ENCODE results near the gene SCAND1.
"Not testable (repeated sequence)": the region's sequence is repeated elsewhere in the genome, so short reads cannot be mapped to it uniquely, and the experiment has no call there.

The SCAND1 gene

GRCh38 chr20:35956616-35957015, 2.3 kb upstream of the SCAND1 start:
- no peak for FAIRE-seq

- no peak for FAIRE-seq
Measured at GRCh38 chr20:35954907-35955251, 577 bp upstream of the SCAND1 start.

- FAIRE-seq, result no peak
Measured at GRCh38 chr20:35953387-35954199, 709 bp downstream of the SCAND1 start.

GRCh38 chr20:35952480-35953386, 1.6 kb downstream of the SCAND1 start:
- no peak for FAIRE-seq

- FAIRE-seq, result not testable (repeated sequence)
Measured at GRCh38 chr20:35952080-35952479, 2.2 kb downstream of the SCAND1 start.

- no peak for FAIRE-seq
Measured at GRCh38 chr20:35950093-35950492, 4.2 kb downstream of the SCAND1 start.

GRCh38 chr20:35947907-35948306, 6.4 kb downstream of the SCAND1 start:
- FAIRE-seq, result no peak

- no peak for FAIRE-seq
Measured at GRCh38 chr20:35947489-35947888, 6.8 kb downstream of the SCAND1 start.

GRCh38 chr20:35942243-35942642, 12.1 kb downstream of the SCAND1 start:
- FAIRE-seq, result no peak

- FAIRE-seq, result no peak
Measured at GRCh38 chr20:35941620-35942019, 12.7 kb downstream of the SCAND1 start.

GRCh38 chr20:35939264-35939663, 15.0 kb downstream of the SCAND1 start:
- no peak for FAIRE-seq

- no peak for FAIRE-seq
Measured at GRCh38 chr20:35934050-35934449, 20.3 kb downstream of the SCAND1 start.

- no peak for FAIRE-seq
Measured at GRCh38 chr20:35929301-35929700, 25.0 kb downstream of the SCAND1 start.

- FAIRE-seq, result no peak
Measured at GRCh38 chr20:35920523-35920922, 33.8 kb downstream of the SCAND1 start.

- no peak for FAIRE-seq
Measured at GRCh38 chr20:35918021-35918420, 36.3 kb downstream of the SCAND1 start.

- FAIRE-seq, result no peak
Measured at GRCh38 chr20:35917077-35917476, 37.2 kb downstream of the SCAND1 start.

- FAIRE-seq, result no peak
Measured at GRCh38 chr20:35912881-35913280, 41.4 kb downstream of the SCAND1 start.

GRCh38 chr20:35910254-35910653, 44.0 kb downstream of the SCAND1 start:
- FAIRE-seq, result no peak

GRCh38 chr20:35909796-35910195, 44.5 kb downstream of the SCAND1 start:
- FAIRE-seq, result no peak

GRCh38 chr20:35909176-35909575, 45.1 kb downstream of the SCAND1 start:
- FAIRE-seq, result no peak

- FAIRE-seq, result no peak
Measured at GRCh38 chr20:35908007-35908406, 46.3 kb downstream of the SCAND1 start.

GRCh38 chr20:35907017-35907701, 47.1 kb downstream of the SCAND1 start:
- FAIRE-seq, result no peak

- no peak for FAIRE-seq
Measured at GRCh38 chr20:35904982-35905663, 49.2 kb downstream of the SCAND1 start.
